A673 (cell line): ENCODE results near the gene ADGRL2. TPM values are rescaled to one million over a fixed set of nuclear protein-coding genes. Genes with fewer than 3 reads are reported as not detected.

ENCODE experiments used
- BruUV-seq: library from RNA; stranded (reverse); fragments of 400-500 nt; replicated peaks from 2 replicates; lab custom pipeline; 2021; lab: Mats Ljungman, UMichigan
- CTCF ChIA-PET: fragments of 300-600 bp; sonication (Branson Sonifier 250); formaldehyde crosslinking; loops from one replicate; lab custom pipeline; 2022; ENCODE audit warnings: antibody characterized with exemption; lab: Charles Lee
- POLR2A ChIA-PET: fragments of 300-600 bp; sonication (Branson Sonifier 250); formaldehyde crosslinking; loops from one replicate; lab custom pipeline; 2022; ENCODE audit warnings: antibody characterized with exemption; ENCODE audit not compliant: low non-redundant PET; lab: Charles Lee
- DNase-seq: peaks from one replicate; pipeline ENCODE4 v3.0.0-alpha.2; 2015; ENCODE audit warnings: low spot score
- H3K27ac ChIP-seq: fragments of 200-600 bp; sonication (generic); 2 replicates; pipeline ENCODE4 v1.5.1; 2016; ENCODE audit warnings: mixed run types, low read depth, mild to moderate bottlenecking, mixed read lengths, antibody characterized with exemption, low read length; ENCODE audit not compliant: poor library complexity, severe bottlenecking
- H3K27me3 ChIP-seq: fragments of 200-600 bp; sonication (generic); replicated peaks from 2 replicates; pipeline ENCODE4 v1.6.1; 2017; ENCODE audit warnings: mixed run types, low read depth, mild to moderate bottlenecking, mixed read lengths, antibody characterized with exemption, low read length; ENCODE audit not compliant: insufficient read depth, poor library complexity
- H3K36me3 ChIP-seq: fragments of 200-600 bp; sonication (generic); 2 replicates; pipeline ENCODE4 v1.6.1; 2016; ENCODE audit warnings: mixed run types, mild to moderate bottlenecking, mixed read lengths, antibody characterized with exemption, low read length; ENCODE audit not compliant: insufficient read depth, poor library complexity, severe bottlenecking
- H3K4me1 ChIP-seq: fragments of 200-600 bp; sonication (generic); 2 replicates; pipeline ENCODE4 v1.6.1; 2017; ENCODE audit warnings: mixed run types, mild to moderate bottlenecking, mixed read lengths, antibody characterized with exemption, low read length; ENCODE audit not compliant: insufficient read depth, poor library complexity, severe bottlenecking
- H3K4me3 ChIP-seq: fragments of 200-600 bp; sonication (generic); 2 replicates; pipeline ENCODE4 v1.5.1; 2016; ENCODE audit warnings: low read depth, mixed run types, mild to moderate bottlenecking, mixed read lengths, low read length; ENCODE audit not compliant: poor library complexity, severe bottlenecking
- H3K9me3 ChIP-seq: fragments of 200-600 bp; sonication (generic); 2 replicates; pipeline ENCODE4 v1.6.1; 2016; ENCODE audit warnings: mixed run types, low read depth, mild to moderate bottlenecking, mixed read lengths, antibody characterized with exemption, low read length; ENCODE audit not compliant: poor library complexity, severe bottlenecking
- CTCF ChIP-seq: fragments of 300-800, 200-600 bp; sonication (generic); conservative IDR thresholded peaks from 2 replicates; pipeline ENCODE4 v1.5.1; 2017; ENCODE audit warnings: low read depth, mild to moderate bottlenecking, antibody characterized with exemption, low read length, moderate library complexity, mixed read lengths
- EZH2 ChIP-seq: fragments of 200-600 bp; sonication (generic); IDR thresholded peaks from 2 replicates; pipeline ENCODE4 v1.6.1; 2017; ENCODE audit warnings: borderline replicate concordance, low read depth, mild to moderate bottlenecking, mixed read lengths, antibody characterized with exemption, low read length; ENCODE audit not compliant: poor library complexity, severe bottlenecking
- intact Hi-C: fragments of 100-400 bp; cut with micrococcal nuclease; formaldehyde crosslinking; loops from one replicate; pipeline ENCODE4 v1.10.0; 2022; ENCODE audit not compliant: unreplicated experiment
- total RNA-seq: library from RNA; stranded (reverse); gene quantifications from 2 replicates; pipeline ENCODE4 v1.2.3, GENCODE V29; 2021

Gene ADGRL2
- total RNA-seq, 1 experiment from 2014 or later, result 1.5 TPM

DNA sequence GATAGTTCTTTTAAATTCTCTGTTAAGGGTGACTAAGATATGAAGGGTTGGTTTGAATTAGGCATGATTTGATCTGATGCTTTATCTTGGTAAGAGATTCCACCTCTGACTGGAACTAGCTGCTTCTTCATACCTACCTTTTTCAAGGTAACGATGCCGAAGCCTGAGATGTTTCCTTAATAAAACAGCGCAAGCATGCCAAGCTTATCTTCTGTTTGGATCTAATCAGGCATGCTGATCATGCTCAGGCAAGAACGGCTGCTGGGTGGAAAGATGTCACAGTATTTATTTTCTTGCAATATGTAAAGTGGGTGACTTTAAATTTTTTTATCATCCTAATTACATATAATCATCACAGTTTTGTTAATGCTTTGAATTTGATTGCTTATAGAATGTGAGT, 148.7 kb downstream of the ADGRL2 start:
- Histone ChIP-seq H3K36me3 (no peaks in the 10 kb centered on the region), H3K4me3 (no peak overlapping the region), H3K27ac (no peak overlapping the region), H3K27me3 (peaks cover 18% of the 10 kb centered on the region), H3K9me3 (no peaks in the 10 kb centered on the region), H3K4me1 (no peaks in the 10 kb centered on the region)
- ChIA-PET POLR2A (no interaction called here), CTCF (no interaction called here)
- intact Hi-C loops, result no loop called here
- no peak for TF ChIP-seq CTCF
- TF ChIP-seq EZH2, result no peak
- no peak for DNase-seq
- BruUV-seq, result no TSS peak

DNA sequence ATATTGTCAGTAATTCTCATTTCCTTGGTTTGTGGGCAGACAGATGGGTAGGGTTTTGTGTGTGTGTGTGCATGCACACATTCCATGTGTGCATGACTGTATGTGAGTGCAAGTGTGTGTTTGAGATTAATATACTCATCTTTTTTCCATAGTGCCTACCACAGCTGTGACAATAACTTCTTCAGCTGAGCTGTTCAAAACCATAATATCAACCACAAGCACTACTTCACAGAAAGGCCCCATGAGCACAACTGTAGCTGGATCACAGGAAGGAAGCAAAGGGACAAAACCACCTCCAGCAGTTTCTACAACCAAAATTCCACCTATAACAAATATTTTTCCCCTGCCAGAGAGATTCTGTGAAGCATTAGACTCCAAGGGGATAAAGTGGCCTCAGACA, 149.3 kb downstream of the ADGRL2 start:
- H3K4me1 ChIP-seq, result no peaks in the 10 kb centered on the region
- CTCF ChIA-PET, result no interaction called here
- H3K27me3 ChIP-seq, result peaks cover 23% of the 10 kb centered on the region
- H3K4me3 ChIP-seq, result no peak overlapping the region
- TF ChIP-seq EZH2, result no peak
- no peak for TF ChIP-seq CTCF
- H3K9me3 ChIP-seq, result no peaks in the 10 kb centered on the region
- intact Hi-C loops, result no loop called here
- no peak for DNase-seq
- no peaks in the 10 kb centered on the region for H3K36me3 ChIP-seq
- POLR2A ChIA-PET, result no interaction called here
- no peak overlapping the region for H3K27ac ChIP-seq
- BruUV-seq, result no TSS peak

DNA sequence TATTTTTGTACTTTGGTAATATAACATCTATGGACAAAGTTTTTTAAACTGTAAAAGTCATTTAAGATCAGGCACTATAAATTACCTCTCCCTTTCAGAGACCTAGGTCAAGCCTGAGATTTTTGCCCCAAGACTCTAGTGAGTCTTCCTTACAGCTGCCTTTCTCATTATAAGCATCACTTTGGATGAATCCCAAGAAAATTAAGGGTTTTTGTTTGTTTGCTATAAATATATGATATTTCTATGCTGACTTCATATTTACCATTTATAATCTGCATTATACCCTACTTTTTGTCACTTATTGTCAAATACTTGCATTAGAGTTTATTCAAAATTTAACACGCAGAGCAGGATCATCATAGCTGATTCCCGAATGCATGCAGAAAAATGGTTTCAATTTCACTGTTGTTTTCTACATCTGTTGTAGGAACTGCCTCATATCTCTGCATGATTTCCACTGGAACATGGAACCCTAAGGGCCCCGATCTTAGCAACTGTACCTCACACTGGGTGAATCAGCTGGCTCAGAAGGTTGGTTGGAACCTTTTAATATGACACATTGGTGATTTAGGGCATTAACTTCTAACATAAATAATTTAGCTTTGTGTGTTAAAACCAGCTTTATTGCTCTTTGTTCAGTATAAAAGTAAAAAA, 150.0 kb downstream of the ADGRL2 start:
- H3K9me3 ChIP-seq, result no peaks in the 10 kb centered on the region
- H3K36me3 ChIP-seq, result no peaks in the 10 kb centered on the region
- H3K27me3 ChIP-seq, result peaks cover 23% of the 10 kb centered on the region
- no TSS peak for BruUV-seq
- no peaks in the 10 kb centered on the region for H3K4me1 ChIP-seq
- ChIA-PET CTCF (no interaction called here), POLR2A (no interaction called here)
- TF ChIP-seq CTCF, result no peak
- no peak for TF ChIP-seq EZH2
- intact Hi-C loops, result no loop called here
- H3K27ac ChIP-seq, result no peak overlapping the region
- no peak overlapping the region for H3K4me3 ChIP-seq
- DNase-seq, result no peak
